ENCODE measurements around the gene RCOR1. TPM values are rescaled to one million over a fixed set of nuclear protein-coding genes. Genes with fewer than 3 reads are reported as not detected.
"Not testable (repeated sequence)": the region's sequence is repeated elsewhere in the genome, so short reads cannot be mapped to it uniquely, and the experiment has no call there.

The RCOR1 gene
- 9.6 and 15.1 TPM in 2 replicates for total RNA-seq (2014; rRNA removed; shearing (Covaris generic))

- DNase-seq (ENCODE audit: low read depth): peak; percentile 89
Measured at GRCh38 chr14:102591944-102592762, at the start of gene RCOR1. Gene RCOR1, plus strand, starts transcription at chr14:102592649. Its CDS starts 238 bp downstream, at chr14:102592887.

DNA sequence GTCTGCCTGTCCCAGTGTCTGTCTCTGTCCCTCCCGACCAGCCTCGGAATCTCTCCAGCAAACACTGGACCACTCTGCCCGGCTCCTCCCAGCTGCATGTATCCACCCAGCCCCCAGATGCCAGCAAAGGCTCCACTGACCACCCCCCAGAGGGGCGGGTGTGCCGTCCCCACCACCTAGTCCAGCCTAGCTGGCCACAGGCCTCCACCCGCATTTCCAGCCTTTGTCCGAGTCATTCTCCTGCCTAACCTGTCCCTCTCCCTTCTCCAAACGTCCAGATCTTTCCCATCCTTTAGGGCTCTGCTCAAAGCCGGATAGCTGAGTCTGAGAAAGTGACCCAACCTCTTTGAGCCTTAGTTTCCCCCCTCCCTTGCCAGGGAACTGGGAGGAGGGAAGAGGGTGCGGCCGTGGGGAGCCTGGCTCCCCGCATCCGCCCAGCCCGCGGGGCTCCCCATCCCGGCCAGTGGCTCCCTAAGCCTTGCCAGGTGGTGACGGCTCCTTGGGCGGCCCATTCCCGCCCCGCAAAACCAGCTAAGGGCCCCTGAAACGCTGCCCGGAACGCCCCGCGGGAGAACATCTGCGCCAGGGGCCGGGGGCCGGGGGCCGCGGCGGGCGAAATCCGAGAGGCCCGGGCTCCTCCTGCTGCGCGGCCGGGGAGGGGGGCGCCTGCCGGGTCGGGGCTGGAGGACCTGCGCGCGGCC, 48.3 kb upstream of the RCOR1 start:
- DNase-seq (ENCODE audit: low read depth): no peak

GRCh38 chr14:102544747-102545460, 47.5 kb upstream of the RCOR1 start:
- no peak for DNase-seq (ENCODE audit: low read depth)

DNA sequence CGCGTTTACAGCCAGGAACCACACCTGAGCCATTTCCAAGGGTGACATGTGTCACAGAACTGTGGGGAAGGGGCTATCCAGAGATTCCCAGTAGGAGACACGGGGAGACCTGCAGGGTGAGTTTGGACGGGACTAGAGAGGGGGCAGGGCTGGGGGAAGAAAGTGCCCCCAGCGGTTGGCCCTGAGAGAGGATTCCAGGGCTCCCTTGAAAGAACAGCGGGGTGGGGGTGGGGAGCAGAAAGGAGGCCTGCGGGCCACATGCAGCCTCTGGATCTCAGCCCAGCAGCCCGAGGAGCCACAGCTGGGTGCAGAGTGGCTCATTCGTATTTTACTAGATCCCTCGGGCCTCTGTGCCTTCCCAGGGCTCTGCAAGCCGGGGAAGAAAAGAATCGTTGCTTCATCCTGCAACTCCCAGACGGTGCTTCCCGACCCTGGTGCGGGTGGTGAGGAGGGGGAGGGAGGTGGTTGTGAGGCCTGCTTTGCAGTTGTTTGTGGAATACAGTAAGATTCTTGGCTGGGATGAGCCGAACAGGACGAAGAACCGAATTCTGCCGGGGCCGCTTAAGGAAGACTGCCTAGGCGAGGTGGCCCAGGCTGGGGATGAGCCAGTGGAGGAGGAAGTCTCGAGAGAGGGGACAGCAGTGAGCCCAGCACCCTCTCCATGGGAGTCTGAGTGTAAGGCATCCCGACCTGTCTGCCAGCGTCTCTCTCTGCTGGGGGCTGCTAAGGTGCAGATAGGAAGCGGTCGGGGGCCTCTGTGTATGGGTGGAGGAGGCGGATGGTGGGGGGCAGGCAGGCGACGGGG, 46.8 kb upstream of the RCOR1 start:
- no peak for DNase-seq (ENCODE audit: low read depth)

- DNase-seq (ENCODE audit: low read depth): no peak
Measured at GRCh38 chr14:102548616-102549240, 43.7 kb upstream of the RCOR1 start.

DNA sequence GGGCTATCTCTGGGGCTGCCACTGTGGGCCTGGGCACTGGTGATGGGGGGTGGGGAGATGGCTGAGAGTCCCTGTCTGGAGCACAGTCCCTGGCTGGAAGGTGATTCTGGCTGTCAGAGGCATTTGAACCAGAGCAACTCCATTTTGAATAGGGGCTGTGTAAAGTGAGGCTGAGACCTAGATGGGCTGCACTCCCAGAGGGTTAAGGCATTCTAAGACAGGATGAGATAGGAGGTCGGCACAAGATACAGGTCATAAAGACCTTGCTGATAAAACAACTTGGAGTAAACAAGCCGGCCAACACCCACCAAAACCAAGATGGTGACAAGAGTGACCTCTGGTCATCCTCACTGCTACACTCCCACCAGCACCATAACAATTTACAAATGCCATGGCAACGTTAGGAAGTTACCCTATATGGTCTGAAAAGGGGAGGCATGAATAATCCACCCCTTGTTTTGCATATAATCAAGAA, 41.5 kb upstream of the RCOR1 start:
- not testable (repeated sequence) for DNase-seq (ENCODE audit: low read depth)

DNA sequence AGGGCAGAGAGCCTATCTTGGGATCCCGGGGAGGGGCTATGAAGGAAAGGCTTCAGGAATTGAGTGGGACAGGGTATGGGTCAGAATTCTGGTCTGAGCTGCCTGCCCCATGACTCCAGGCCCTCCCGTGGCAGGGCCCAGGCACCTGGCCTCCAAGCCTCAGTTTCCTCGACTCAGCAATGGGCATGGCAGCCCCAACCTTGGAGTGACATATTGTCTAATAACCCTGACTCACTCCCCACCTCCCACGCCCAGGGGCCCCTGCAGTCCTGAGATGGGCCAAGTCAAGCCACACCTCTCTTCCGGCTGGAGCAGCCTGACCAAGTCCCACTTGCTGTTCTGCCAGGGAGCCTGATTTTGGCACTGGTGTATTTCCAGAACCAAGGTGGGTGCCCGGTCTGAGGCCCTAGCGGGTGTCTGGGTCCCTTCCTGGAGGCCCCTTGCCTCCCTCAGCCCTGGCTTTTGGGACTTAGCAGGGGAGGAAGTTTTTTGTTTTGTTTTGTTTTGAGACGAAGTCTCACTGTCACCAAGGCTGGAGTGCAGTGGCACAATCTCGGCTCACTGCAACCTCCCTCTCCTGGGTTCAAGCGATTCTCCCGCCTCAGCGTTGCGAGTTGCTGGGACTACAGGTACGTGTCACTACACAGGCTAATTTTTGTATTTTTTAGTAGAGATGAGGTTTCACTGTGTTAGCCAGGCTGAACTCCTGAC, 40.3 kb upstream of the RCOR1 start:
- peak; percentile 37 for DNase-seq (ENCODE audit: low read depth)

- no peak for DNase-seq (ENCODE audit: low read depth)
Measured at GRCh38 chr14:102554821-102555819, 37.3 kb upstream of the RCOR1 start.

- no peak for DNase-seq (ENCODE audit: low read depth)
Measured at GRCh38 chr14:102556098-102556677, 36.3 kb upstream of the RCOR1 start.

- no peak for DNase-seq (ENCODE audit: low read depth)
Measured at GRCh38 chr14:102557434-102558226, 34.8 kb upstream of the RCOR1 start.

DNA sequence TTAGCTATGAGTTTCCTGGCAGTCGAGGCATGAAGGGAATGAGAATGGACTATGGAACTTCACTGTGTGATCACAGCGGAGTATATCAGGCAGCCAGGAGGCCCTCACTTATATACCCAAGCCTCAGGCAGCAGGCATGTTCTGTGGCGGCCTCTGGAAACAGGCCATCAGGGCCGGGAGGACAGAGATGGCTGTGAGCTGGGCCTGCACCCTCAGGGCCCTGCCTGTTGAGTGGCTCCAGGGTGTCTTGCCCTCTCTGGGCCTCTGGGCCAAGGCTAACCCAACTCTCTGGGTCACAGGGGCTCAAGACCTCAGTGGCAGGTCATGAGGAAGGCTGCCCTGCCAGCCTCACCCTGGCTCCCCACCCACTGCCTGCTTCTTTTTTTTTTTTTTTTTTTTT, 33.9 kb upstream of the RCOR1 start:
- no peak for DNase-seq (ENCODE audit: low read depth)

DNA sequence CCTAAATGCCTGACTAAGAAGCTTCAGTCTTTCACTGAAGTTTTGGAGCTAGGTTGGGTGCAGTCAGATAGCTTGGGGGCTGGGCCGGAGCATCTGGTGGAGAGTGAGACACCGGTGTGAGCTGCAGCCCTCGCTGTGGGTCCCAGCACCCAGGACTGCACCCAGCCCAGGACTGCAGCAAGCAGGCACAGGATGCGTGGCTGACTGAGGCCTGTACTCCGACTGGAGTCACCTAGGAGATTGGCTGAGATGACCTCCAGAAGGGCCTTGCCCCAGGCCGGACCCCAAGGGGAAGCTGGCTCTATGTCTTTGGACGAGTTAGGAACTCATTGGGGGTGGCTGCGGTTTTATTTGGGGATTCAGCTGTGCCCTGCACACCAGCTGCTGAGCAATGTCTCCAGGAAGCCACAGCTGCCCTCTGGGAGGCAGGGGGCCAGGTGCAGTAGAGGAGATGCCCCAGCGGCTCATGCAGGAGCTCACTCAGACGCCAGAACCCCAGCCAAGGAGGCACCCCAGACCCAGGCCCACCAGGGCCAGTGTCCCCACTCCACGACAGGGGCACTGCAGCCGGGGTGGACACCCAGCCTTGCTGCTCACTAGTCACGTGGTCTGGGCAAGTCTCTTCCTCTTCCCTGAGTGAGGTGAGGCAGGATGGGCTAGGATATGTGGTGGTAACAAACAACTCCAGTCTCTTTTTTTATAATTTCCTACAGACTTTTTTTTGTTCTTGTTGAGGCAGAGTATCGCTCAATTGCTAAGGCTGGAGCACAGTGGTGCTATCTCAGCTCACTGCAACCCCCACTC, 31.8 kb upstream of the RCOR1 start:
- DNase-seq (ENCODE audit: low read depth): no peak

GRCh38 chr14:102565331-102565887, 27.0 kb upstream of the RCOR1 start:
- no peak for DNase-seq (ENCODE audit: low read depth)

GRCh38 chr14:102565959-102566358, 26.5 kb upstream of the RCOR1 start:
- no peak for DNase-seq (ENCODE audit: low read depth)

- DNase-seq (ENCODE audit: low read depth): peak; percentile 33
Measured at GRCh38 chr14:102568115-102568614, 24.3 kb upstream of the RCOR1 start.

- no peak for DNase-seq (ENCODE audit: low read depth)
Measured at GRCh38 chr14:102570334-102570995, 22.0 kb upstream of the RCOR1 start.

Measured in M059J (cell line).